Stimulated activated CD4-positive, alpha-beta T cell treated with anti-CD3 and anti-CD28 coated beads, Interleukin-15, amount 100 ng/mL, for 1 hour (primary cell): ENCODE data around the gene SORCS1.

Experiments used
- DNase-seq, 2 donors: peaks; one replicate each; pipeline ENCODE4 v3.0.0-alpha.2; 2020; ENCODE audit warnings: low read depth in 1 of 2, low spot score in 1 of 2

SORCS1 gene

DNA sequence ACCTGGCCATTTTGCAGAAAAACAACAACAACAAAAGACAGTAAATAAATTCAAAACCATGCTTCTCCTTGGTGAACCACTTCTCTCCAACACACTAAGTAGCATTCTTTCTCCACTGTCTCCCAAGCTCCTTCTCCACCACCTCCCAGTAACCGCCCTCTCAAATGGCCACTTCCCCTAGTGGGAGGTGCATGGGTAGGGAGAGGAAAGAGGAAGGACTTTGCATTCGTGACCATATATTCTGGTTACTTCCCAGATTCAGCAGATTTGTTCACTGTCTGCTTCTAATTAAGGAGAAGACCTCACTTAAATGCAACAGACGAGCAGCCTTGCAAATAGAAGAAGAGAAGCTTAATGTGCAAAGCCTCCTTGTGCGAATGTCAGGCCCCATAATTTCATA, 166.8 kb downstream of the SORCS1 start:
- DNase-seq, result no peak

DNA sequence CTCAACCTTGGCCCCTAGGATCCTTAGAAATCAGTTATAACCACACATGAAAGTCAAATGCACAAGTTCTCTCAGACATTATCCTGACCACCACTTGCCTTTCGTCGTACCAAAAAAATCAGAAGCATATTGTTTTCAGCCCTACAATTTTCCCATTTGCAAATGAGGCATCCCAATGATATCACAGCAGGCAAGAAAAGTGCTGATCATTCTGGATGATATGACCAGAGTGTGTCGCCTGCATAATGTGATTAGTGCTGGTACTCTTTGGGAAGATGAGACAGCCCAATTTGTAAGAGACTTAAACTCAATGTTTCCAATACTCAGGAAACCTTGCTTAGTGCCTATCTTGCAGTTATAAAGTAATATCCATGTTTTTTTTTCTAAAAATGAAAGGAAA, 168.0 kb downstream of the SORCS1 start:
- no peak for DNase-seq

DNA sequence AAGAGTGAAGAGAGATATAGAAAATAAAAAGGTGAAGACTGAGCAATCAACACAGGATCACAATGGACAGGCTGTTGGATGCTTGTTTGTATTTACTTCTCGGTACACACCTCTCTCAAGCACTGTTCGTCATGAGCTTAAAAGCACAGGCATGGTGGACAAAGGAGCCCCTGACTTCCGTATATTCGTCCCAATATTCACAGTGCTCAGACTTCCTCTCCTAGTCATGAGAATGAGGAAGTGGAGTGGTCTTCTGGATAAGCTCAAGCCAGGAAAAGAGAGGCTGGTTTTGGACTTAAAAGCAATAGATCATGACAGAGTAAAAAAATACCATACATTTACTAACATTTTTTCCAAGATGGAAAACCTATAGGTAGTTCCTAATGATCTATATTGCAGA, 172.5 kb downstream of the SORCS1 start:
- no peak for DNase-seq

DNA sequence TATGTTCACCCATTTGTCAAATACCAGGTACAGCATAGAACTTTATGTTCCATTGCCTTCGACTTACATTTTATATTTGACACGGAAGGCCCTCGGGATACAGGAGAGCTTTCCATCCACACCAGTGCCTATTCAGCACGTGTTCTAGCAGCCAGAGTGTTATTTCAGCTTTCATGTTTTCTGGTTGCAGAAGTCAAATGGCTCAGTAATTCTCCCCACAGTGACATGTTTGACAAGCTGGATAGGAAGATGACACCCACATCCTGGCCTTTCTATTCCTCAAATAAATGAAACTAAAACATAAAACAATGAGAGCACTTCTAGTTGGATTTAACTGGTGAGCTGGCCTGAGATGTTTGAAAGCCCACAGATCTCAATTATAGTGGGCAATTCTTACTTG, 173.4 kb downstream of the SORCS1 start:
- no peak for DNase-seq

DNA sequence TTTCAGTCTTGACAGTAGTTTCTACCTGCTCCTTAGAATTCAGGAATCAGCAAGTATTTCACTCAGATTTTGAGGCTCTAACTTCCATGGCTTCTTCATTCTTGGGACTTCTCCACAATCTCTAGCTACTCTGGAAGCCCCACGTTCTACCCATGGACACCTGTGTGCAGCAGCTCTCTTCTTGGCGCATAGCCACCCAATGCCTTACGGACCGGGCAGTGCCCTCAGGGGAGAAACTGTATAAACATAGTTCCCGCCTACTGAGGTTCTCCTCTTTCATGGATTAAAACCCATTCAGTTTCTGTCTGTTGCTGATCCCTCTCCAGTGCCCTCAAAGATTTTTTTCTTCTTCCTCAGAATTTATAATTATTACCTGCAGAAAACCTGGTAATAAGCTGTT, 177.1 kb downstream of the SORCS1 start:
- DNase-seq, result no peak

DNA sequence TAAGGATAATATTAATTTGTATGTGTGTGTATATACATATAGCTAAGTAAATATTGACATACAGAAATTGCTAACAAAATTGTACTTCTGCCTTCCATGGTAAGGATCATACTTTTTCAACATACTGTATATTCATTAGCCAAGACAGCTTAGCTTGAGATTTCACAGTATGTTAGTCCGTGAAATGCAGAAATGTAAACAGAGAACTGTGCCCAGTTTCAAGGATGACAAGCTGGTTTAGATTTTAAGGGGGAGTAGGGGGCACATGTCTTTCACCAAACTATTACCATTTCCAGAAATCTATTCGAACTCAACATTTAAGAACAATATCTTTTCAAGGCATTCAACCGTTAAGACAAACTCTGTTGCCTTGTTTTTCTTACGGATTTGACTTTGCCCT, 182.2 kb downstream of the SORCS1 start:
- no peak for DNase-seq

GRCh38 chr10:106981452-106982075, 182.9 kb downstream of the SORCS1 start:
- no peak for DNase-seq

DNA sequence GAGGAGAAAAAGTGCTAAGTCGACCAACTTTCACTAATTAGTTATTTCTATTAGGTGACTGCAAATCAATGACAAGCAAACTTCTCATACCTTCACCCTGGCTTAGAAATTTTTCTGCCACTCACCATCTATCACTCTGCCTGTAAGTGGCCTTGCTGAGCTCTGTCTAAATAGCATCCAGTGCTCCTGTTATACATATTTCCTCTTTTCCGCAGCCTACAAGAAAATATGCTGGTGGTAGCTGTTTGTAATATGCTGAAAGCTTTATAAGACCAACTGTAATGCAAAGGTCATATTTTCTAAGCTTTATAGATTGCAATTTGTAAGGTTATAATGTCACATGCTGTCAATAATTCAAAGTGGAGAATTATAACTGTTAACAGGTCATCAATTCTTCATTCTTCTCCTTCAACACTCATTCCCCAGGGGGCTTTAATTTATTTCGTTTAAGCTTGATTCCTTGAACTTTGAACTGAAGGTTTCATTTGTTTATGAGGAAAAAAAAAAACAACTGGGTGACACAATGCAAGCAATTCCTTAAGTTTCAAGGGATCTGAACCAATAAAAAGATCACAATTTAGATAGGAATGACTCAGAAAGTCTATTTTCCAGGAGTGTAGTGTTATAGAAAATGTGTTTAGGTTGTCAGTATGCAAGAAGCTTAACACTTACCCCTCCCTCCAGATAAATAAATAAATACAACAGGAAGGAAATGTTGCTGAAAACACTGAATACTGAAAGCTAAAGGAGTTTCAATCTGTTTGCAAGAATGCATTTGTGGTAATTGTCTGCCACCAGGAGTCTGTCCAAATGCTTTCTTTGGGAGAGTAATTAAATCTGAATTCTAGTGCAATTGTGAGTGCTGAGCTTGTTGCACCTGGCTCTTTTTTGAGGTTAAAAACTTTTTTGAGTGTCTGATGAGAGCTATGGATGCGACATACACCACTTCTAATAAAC, 183.7 kb downstream of the SORCS1 start:
- DNase-seq, result no peak

DNA sequence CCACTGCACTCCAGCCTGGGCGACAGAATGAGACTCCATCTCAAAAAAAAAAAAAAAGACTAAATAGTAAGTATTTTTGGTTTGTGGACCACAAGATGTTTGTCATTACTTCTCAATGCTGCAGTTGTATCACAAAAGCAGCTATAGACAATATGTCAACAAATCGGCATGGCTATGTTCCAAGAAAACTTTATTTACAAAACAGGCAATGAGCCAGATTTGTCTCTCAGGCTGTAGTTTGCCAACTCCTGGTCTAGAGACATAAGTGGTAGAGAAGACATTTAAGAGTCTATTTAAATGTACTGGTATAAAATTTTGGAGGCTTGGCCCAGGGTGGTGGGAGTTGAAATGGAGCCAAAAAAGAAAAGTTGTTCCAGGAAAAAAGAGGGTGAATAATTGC, 185.8 kb downstream of the SORCS1 start:
- no peak for DNase-seq

DNA sequence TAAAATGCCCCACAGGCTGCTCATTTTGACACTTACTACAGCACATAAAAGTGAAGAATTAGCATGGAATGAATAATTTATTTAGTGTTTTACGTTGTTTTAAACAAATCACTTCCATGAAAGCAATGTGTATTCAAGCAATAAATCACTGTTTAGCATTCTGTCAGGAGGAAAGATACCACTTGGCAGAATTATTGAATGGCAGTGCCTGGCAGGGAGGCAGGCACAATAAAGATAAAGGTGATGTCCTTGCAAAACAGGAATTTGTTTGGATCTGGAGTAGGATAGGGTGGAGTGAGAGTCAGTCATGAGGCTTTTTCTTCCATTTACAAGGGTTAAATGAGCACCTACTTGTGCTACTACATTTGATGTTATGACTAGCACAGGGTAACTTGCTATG, 190.8 kb downstream of the SORCS1 start:
- DNase-seq, result no peak

GRCh38 chr10:106973288-106973687, 191.2 kb downstream of the SORCS1 start:
- no peak for DNase-seq

DNA sequence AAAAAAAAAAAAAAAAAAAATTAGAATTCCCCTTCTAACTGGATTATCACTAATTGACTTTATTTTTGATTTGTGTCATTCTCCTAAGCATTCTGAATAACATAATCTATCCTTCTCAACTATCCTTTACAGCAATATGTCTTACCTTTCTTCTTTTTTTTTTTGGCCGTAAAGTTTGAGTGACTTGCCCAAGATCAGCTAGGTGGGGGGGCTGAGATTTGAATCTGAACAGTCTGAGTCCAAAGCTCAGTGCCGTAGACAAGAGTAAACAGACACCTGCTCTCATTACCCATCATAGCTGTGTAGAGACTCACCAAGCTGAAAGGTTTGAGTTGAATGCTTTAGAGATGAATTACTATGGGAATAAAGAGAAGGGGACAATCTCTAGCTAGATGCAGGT, 192.1 kb downstream of the SORCS1 start:
- DNase-seq, result no peak

DNA sequence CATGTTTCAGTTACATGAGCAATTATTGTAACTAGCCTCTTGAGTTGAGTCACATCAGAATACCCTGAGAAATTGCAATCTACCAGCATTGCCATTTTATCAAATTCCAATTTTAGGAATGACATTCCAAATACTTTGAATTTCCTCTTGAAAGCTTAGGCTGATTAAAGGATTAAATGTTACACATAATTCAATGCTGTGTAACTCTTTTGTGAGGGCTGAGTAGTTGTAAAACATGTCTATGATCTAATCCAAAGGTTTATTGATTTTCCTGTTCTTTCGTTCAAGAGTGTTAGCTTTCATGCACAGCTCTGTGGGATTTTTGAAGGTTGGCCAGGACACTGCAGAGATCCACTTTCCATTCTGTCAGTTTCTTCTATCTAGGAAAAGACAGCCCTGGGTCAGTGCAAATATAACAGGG, 193.1 kb downstream of the SORCS1 start:
- no peak for DNase-seq

DNA sequence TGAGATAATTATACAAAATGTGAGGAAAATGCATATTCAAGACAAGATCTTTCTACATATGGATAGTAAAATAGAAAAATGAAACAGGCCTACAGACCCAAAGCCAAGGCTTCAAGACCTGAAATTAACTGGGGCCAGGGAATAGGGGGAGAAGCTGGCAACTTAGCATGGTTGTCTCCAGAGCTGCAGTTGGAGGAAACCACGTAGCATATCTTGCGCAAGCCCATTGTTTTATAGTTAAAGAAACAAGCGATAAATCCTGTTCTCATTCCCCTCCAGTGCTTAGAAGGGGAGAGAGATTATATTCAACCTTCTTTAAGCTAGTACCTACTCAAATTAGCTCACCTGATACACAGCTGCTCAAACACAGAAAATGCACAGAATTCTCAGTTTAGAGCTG, 197.1 kb downstream of the SORCS1 start:
- no peak for DNase-seq

- DNase-seq, result no peak
Measured at GRCh38 chr10:106960812-106961211, 203.7 kb downstream of the SORCS1 start.

GRCh38 chr10:106959521-106959920, 205.0 kb downstream of the SORCS1 start:
- DNase-seq, result no peak

DNA sequence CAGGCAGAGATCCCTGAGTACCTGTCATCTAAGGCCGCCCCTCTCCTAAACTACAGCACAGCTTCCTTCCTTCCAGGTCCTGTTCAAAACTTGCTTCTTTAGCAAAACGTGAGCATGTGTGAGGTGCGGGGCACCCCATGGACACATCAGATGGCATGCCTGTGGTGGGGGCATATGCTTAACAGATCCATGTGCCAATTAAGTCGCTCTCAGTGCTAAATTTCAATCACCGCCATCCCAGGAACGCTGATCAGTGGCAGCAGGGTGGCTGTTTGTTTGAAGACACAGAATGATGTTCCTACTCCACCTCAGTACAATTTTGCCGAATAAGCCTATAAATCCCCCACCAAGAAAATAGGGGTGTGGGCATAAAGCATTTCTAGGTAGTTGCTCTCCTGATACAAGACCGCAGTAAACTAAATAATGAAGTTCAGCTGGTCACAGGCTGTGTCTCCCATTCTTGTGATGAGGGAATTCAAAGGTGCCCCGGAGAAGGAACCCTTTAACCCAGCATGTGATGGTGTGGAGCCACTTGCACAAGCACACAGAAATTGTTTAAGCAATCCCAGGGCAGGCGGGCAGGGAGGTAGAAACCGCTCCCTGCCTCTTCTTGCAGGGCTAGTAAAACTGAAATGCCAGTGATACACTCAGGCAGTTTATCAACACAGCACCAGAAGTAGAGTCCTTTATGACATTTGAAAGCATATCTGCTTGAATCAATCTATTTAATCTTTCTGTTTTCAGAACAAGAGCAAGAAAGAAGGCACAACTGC, 205.7 kb downstream of the SORCS1 start:
- DNase-seq, result no peak

- DNase-seq, result no peak
Measured at GRCh38 chr10:106957823-106958588, 206.5 kb downstream of the SORCS1 start.

DNA sequence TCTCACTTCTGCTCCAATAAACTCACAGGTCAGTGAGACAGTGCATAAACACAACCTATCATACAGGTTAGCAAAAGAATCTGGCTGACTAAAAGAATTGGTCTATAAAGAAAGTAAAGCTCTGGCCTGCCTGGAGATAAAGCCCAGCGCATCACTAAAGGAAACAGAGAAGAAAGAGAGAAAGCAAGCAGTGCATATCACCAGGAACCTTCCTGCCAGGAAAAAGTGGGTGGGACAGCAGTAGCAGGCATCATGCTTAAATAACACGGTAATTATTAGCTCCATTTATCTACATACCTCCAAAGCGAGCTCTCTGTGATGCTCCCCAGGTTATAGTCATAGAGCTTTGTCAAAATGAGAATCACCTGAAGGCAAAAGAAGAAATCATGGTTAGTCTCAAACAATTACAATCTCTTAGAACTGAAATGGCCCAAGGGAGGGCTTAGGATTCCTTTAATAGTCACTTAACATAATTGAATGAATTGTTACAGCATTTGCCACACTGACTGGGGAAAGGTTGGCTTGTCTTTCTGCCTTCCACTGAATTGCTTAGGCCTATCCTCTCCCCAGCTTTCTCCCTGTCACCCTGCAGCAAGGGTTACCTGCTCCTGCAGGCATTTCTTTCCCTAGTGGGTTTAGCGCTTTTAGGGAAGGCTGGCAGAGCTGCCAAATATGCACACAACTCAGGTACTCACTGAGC, 208.1 kb downstream of the SORCS1 start:
- no peak for DNase-seq

- DNase-seq, result no peak
Measured at GRCh38 chr10:106955133-106955532, 209.4 kb downstream of the SORCS1 start.
